ENCODE data around the gene TMEM43. TPM values are rescaled to one million over a fixed set of nuclear protein-coding genes. Genes with fewer than 3 reads are reported as not detected.

Gene TMEM43
- total RNA-seq, 1 experiment from 2014 or later, result 36.7 TPM

DNA sequence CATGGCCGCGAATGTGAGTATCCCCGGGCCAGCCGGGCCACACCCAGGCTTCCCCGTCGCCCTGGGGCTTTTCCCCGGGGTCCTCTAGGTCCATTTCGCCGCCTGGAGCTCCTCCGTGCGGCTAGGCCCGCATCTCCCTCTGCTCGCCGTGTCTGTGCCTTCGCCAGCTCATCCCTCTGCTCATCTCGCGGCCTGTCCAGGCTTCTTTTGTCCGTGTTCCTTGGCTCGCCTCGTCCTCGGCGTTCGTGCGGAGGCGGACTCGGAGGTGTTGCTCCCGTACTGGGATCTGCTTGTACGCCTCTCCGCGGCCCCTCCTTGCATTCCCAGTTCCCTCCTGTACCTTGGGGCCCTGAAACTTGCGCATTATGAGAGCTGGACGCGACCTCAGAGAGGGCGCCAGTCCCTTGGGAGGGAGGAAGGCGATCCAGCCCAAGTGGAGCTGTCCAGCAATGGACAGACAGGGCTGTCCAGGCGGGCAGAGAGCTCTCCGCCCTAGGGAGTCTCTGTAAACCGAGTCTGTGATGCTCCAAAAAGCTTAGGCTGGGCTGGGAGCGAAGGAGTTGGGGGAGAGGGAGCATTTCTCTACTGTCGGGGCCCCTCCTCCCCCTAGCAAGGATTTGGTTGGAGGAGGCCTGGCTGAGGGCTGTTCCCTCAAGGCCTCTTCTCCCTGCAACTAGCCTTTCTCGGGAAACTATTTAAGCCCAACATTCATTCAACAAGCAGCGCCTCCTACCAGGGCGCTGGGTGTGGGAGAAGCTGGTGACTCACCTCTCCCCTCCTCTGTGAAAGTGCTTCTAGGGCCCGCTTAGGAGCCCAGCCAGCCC is 553 bp downstream of the TMEM43 start:
- peak overlapping the region; percentile 71 for H3K9ac ChIP-seq (ENCODE audit: extremely low read depth, insufficient read length, low read length)
- Mint-ChIP-seq H3K27ac (peak overlapping the region; percentile 95 to 99 (median 98)), H3K9me3 (peaks cover 0 to 6% of the 10 kb centered on the region in 2 experiments; a peak in 4 of 5 replicates), H3K4me1 (peaks cover 35 to 39% of the 10 kb centered on the region in 2 experiments), H3K4me3 (peak overlapping the region; percentile 99 to 100), H3K36me3 (ENCODE audit: insufficient read depth in 1 of 3, low read depth in 3 of 3) (peaks cover 37 to 43% (median 40%) of the 10 kb centered on the region in 3 experiments), H3K27me3 (ENCODE audit: low read depth) (peaks cover 2% of the 10 kb centered on the region; the same call in 1 of the 2 replicates)
- no peak overlapping the region for H3T11ph ChIP-seq (ENCODE audit: low read length)
- H3K9me3 ChIP-seq (ENCODE audit: control insufficient read depth, low read depth, low read length), result no peaks in the 10 kb centered on the region
- no peaks in the 10 kb centered on the region for H3K4me1 ChIP-seq (ENCODE audit: insufficient read depth, low read length)
- H2BK12ac ChIP-seq (ENCODE audit: insufficient read length, low read depth, low read length), result no peak overlapping the region
- no peak overlapping the region for H3K23ac ChIP-seq (ENCODE audit: insufficient read length, low read depth, low read length)
- peak overlapping the region; percentile 51 for H3K14ac ChIP-seq (ENCODE audit: insufficient read depth, low read length)
- peak overlapping the region; percentile 28 for H3K18ac ChIP-seq (ENCODE audit: insufficient read length, low read depth, low read length)
- no CpG with 5 or more reads among the region's 44 CpGs for WGBS (ENCODE audit: extremely low coverage, insufficient read length, low lambda C conversion rate)
- H3K4ac ChIP-seq (ENCODE audit: low read depth, low read length), result no peak overlapping the region
- TF ChIP-seq, protein P1, sequence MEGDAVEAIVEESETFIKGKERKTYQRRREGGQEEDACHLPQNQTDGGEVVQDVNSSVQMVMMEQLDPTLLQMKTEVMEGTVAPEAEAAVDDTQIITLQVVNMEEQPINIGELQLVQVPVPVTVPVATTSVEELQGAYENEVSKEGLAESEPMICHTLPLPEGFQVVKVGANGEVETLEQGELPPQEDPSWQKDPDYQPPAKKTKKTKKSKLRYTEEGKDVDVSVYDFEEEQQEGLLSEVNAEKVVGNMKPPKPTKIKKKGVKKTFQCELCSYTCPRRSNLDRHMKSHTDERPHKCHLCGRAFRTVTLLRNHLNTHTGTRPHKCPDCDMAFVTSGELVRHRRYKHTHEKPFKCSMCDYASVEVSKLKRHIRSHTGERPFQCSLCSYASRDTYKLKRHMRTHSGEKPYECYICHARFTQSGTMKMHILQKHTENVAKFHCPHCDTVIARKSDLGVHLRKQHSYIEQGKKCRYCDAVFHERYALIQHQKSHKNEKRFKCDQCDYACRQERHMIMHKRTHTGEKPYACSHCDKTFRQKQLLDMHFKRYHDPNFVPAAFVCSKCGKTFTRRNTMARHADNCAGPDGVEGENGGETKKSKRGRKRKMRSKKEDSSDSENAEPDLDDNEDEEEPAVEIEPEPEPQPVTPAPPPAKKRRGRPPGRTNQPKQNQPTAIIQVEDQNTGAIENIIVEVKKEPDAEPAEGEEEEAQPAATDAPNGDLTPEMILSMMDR (conservative IDR thresholded peaks at IDR 0.05), result no peak
- no peak overlapping the region for H4K8ac ChIP-seq (replicated peaks; ENCODE audit: insufficient read length, low read depth, low read length)
- H4K91ac ChIP-seq (ENCODE audit: insufficient read length, low read depth, low read length), result no peak overlapping the region
- H2BK20ac ChIP-seq (ENCODE audit: low read depth, low read length, poor library complexity, severe bottlenecking), result no peak overlapping the region
- H2BK5ac ChIP-seq (ENCODE audit: insufficient read length, low read length), result no peak overlapping the region
- peaks cover 14% of the 10 kb centered on the region for H3K23me2 ChIP-seq (ENCODE audit: insufficient read length, low read depth, low read length, poor library complexity, severe bottlenecking)
- peaks cover 3% of the 10 kb centered on the region; the same call in 1 of the 2 replicates for H3K79me2 ChIP-seq (ENCODE audit: insufficient read depth, low read length)
- peak; percentile 80 for DNase-seq
- H3K79me1 ChIP-seq (ENCODE audit: insufficient read depth, low read depth, low read length, poor library complexity, severe bottlenecking), result peaks cover 9% of the 10 kb centered on the region
- H2AFZ ChIP-seq (ENCODE audit: low read length), result no peak overlapping the region
- H2BK15ac ChIP-seq (ENCODE audit: low read depth, low read length), result no peak overlapping the region
- no peak overlapping the region for H3K27ac ChIP-seq (ENCODE audit: insufficient read length, low read depth, low read length)
- H4K5ac ChIP-seq (ENCODE audit: insufficient read length, low read depth, low read length), result no peak overlapping the region
- no peaks in the 10 kb centered on the region for H3K27me3 ChIP-seq (ENCODE audit: insufficient read depth, low read length)
- no peak overlapping the region for H2BK120ac ChIP-seq (ENCODE audit: low read depth, low read length, poor library complexity, severe bottlenecking)
- H3K56ac ChIP-seq (ENCODE audit: insufficient read length, low read depth, low read length), result no peak overlapping the region
- no peak overlapping the region for H2AK5ac ChIP-seq (ENCODE audit: insufficient read length, low read length)
- H3K4me2 ChIP-seq (ENCODE audit: insufficient read depth, insufficient read length, low read length), result peak overlapping the region; percentile 76
- no peaks in the 10 kb centered on the region for H4K20me1 ChIP-seq (ENCODE audit: control insufficient read depth, insufficient read depth, insufficient read length)
